AG09309 (cell line): ENCODE results near the gene HM13.
"Not testable (repeated sequence)": the region's sequence is repeated elsewhere in the genome, so short reads cannot be mapped to it uniquely, and the experiment has no call there.

ENCODE experiments used
- DNase-seq: peaks from one replicate; pipeline ENCODE4 v3.0.0-alpha.2; 2010; ENCODE audit warnings: low read depth
- H3K4me3 ChIP-seq: 2 replicates; pipeline ENCODE4 v1.5.1; 2011; ENCODE audit warnings: mild to moderate bottlenecking, low read depth, low read length, moderate library complexity; ENCODE audit not compliant: control insufficient read depth
- CTCF ChIP-seq: IDR thresholded peaks from 2 replicates; pipeline ENCODE4 v1.5.1; 2011; ENCODE audit warnings: mild to moderate bottlenecking, low read depth, low read length, inconsistent platforms; ENCODE audit not compliant: insufficient read depth, control insufficient read depth; ENCODE audit errors: missing control alignments

Gene HM13

GRCh38 chr20:31516651-31517050, 2.4 kb downstream of the HM13 start:
- DNase-seq, result no peak
- H3K4me3 ChIP-seq, result no peak overlapping the region; the same call in 1 of the 2 replicates
- no peak for TF ChIP-seq CTCF

GRCh38 chr20:31517373-31517772, 3.1 kb downstream of the HM13 start:
- peak; percentile 53 for TF ChIP-seq CTCF
- DNase-seq, result peak; percentile 28
- no peak overlapping the region; the same call in 1 of the 2 replicates for H3K4me3 ChIP-seq

GRCh38 chr20:31521267-31521666, 7.0 kb downstream of the HM13 start:
- not testable (repeated sequence) for DNase-seq, H3K4me3 ChIP-seq

GRCh38 chr20:31522731-31523130, 8.5 kb downstream of the HM13 start:
- H3K4me3 ChIP-seq, result no peak overlapping the region
- DNase-seq, result no peak
- TF ChIP-seq CTCF, result no peak

- H3K4me3 ChIP-seq, result no peak overlapping the region
- no peak for TF ChIP-seq CTCF
- no peak for DNase-seq
Observed at GRCh38 chr20:31523361-31524283, 9.4 kb downstream of the HM13 start.

- no peak for TF ChIP-seq CTCF
- no peak for DNase-seq
- no peak overlapping the region for H3K4me3 ChIP-seq
Observed at GRCh38 chr20:31527266-31527665, 13.0 kb downstream of the HM13 start.

GRCh38 chr20:31535298-31535697, 21.1 kb downstream of the HM13 start:
- no peak for DNase-seq
- no peak for TF ChIP-seq CTCF
- no peak overlapping the region for H3K4me3 ChIP-seq
